GM12873 (cell line): ENCODE results near the gene ASAP3.

ENCODE experiments used
- TF ChIP-seq, protein P1 (sequence below): IDR thresholded peaks from 2 replicates; pipeline ENCODE4 v1.5.1; 2012; ENCODE audit warnings: low read depth, mild to moderate bottlenecking, moderate library complexity, low read length, control low read depth; ENCODE audit not compliant: insufficient read depth; ENCODE audit errors: missing control alignments

Gene ASAP3

GRCh38 chr1:23384312-23385058 lies 99.5 kb downstream of the ASAP3 start:
- TF ChIP-seq, protein P1, sequence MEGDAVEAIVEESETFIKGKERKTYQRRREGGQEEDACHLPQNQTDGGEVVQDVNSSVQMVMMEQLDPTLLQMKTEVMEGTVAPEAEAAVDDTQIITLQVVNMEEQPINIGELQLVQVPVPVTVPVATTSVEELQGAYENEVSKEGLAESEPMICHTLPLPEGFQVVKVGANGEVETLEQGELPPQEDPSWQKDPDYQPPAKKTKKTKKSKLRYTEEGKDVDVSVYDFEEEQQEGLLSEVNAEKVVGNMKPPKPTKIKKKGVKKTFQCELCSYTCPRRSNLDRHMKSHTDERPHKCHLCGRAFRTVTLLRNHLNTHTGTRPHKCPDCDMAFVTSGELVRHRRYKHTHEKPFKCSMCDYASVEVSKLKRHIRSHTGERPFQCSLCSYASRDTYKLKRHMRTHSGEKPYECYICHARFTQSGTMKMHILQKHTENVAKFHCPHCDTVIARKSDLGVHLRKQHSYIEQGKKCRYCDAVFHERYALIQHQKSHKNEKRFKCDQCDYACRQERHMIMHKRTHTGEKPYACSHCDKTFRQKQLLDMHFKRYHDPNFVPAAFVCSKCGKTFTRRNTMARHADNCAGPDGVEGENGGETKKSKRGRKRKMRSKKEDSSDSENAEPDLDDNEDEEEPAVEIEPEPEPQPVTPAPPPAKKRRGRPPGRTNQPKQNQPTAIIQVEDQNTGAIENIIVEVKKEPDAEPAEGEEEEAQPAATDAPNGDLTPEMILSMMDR, result no peak

- TF ChIP-seq, protein P1, result no peak
Measured at GRCh38 chr1:23383577-23384311, 100.2 kb downstream of the ASAP3 start.

- TF ChIP-seq, protein P1, result no peak
Measured at GRCh38 chr1:23381233-23381885, 102.6 kb downstream of the ASAP3 start.

DNA sequence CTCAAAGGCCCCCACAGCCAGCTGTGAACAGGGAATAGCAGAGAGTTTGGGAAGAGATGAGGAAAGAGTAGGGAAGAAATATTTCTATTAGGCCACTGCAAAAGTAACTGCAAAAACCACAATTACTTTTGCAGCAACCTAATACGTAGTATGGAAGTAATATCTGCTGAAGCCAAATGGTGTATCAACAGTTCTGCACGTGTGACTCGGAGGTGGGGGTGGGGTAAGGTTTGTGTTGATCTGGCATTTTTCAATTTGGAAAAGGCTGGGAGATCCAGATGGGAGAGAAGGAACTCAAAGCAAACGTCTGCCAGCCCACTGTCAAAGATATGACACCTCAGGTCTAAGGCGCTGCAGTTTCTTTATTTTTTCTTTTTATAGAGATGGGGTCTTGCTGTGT lies 103.3 kb downstream of the ASAP3 start:
- TF ChIP-seq, protein P1, result no peak
